Central memory CD8-positive, alpha-beta T cell (primary cell): ENCODE data around the gene ABHD16A.

ENCODE experiments used
- ATAC-seq: fragments of 150-1000 bp; cut with Tn5 transposase; replicated peaks from 2 replicates; pipeline ENCODE4 v1.10.0; 2022; ENCODE audit warnings: mild to moderate bottlenecking, moderate FRiP score, moderate number of reproducible peaks; ENCODE audit not compliant: poor library complexity, severe bottlenecking; ENCODE audit errors: extremely low read depth
- DNase-seq, 2 donors: peaks; one replicate each; pipeline ENCODE4 v3.0.0; 2021; ENCODE audit warnings: low spot score in 2 of 2
- H3K27ac Mint-ChIP-seq: one replicate; pipeline ENCODE4 v1.8.0; 2022; ENCODE audit warnings: low read depth, mild to moderate bottlenecking, moderate library complexity, mixed read lengths
- H3K27me3 Mint-ChIP-seq: one replicate; pipeline ENCODE4 v1.8.0; 2022; ENCODE audit warnings: mixed read lengths
- H3K36me3 Mint-ChIP-seq: one replicate; pipeline ENCODE4 v1.8.0; 2022; ENCODE audit warnings: mild to moderate bottlenecking, moderate library complexity, mixed read lengths; ENCODE audit not compliant: insufficient read depth
- H3K4me1 Mint-ChIP-seq: one replicate; pipeline ENCODE4 v1.8.0; 2022; ENCODE audit warnings: mixed read lengths
- H3K4me3 Mint-ChIP-seq: one replicate; pipeline ENCODE4 v1.8.0; 2022; ENCODE audit warnings: mild to moderate bottlenecking, moderate library complexity, mixed read lengths
- H3K9me3 Mint-ChIP-seq: one replicate; pipeline ENCODE4 v1.8.0; 2022; ENCODE audit warnings: mixed read lengths

The ABHD16A gene

GRCh38 chr6:31687860-31688693 lies 15.0 kb downstream of the ABHD16A start:
- DNase-seq (no peak), ATAC-seq (no peak)
- Mint-ChIP-seq H3K27me3 (no peaks in the 10 kb centered on the region), H3K27ac (peak overlapping the region; percentile 46), H3K4me1 (no peaks in the 10 kb centered on the region), H3K36me3 (peaks cover 26% of the 10 kb centered on the region), H3K4me3 (no peak overlapping the region), H3K9me3 (no peaks in the 10 kb centered on the region)

- Mint-ChIP-seq H3K27ac (no peak overlapping the region), H3K4me1 (no peaks in the 10 kb centered on the region), H3K36me3 (peaks cover 21% of the 10 kb centered on the region), H3K27me3 (no peaks in the 10 kb centered on the region), H3K4me3 (no peak overlapping the region), H3K9me3 (no peaks in the 10 kb centered on the region)
- ATAC-seq (no peak), DNase-seq (no peak)
Observed at GRCh38 chr6:31687321-31687720, 15.8 kb downstream of the ABHD16A start.

- Mint-ChIP-seq H3K27me3 (no peaks in the 10 kb centered on the region), H3K27ac (no peak overlapping the region), H3K36me3 (peaks cover 17% of the 10 kb centered on the region), H3K4me1 (peaks cover 2% of the 10 kb centered on the region), H3K4me3 (no peak overlapping the region), H3K9me3 (no peaks in the 10 kb centered on the region)
- DNase-seq (no peak), ATAC-seq (no peak)
Observed at GRCh38 chr6:31686483-31686882, 16.6 kb downstream of the ABHD16A start.

- Mint-ChIP-seq H3K4me1 (peaks cover 23% of the 10 kb centered on the region), H3K27ac (no peak overlapping the region), H3K27me3 (no peaks in the 10 kb centered on the region)
Observed at GRCh38 chr6:31683591-31683990, 19.5 kb downstream of the ABHD16A start.

GRCh38 chr6:31681135-31681671 lies 21.9 kb downstream of the ABHD16A start:
- peaks cover 23% of the 10 kb centered on the region for H3K4me1 Mint-ChIP-seq
- H3K4me3 Mint-ChIP-seq, result peak overlapping the region; percentile 88
- no peak for DNase-seq
- H3K36me3 Mint-ChIP-seq, result peaks cover 5% of the 10 kb centered on the region
- peak; percentile 49 for ATAC-seq
- H3K27me3 Mint-ChIP-seq, result no peaks in the 10 kb centered on the region
- H3K9me3 Mint-ChIP-seq, result no peaks in the 10 kb centered on the region
- peak overlapping the region; percentile 86 for H3K27ac Mint-ChIP-seq

More at GRCh38 chr6:31683591-31683990, 19.5 kb downstream of the ABHD16A start:
- ATAC-seq (no peak), DNase-seq (no peak)
- H3K36me3 Mint-ChIP-seq, result peaks cover 12% of the 10 kb centered on the region
- peak overlapping the region; percentile 36 for H3K4me3 Mint-ChIP-seq
- no peaks in the 10 kb centered on the region for H3K9me3 Mint-ChIP-seq

- H3K4me1 Mint-ChIP-seq, result peaks cover 23% of the 10 kb centered on the region
- DNase-seq (peak in 1 of 2 donors; percentile 37), ATAC-seq (peak; percentile 62)
- H3K9me3 Mint-ChIP-seq, result no peaks in the 10 kb centered on the region
- H3K36me3 Mint-ChIP-seq, result peaks cover 5% of the 10 kb centered on the region
- peak within 1 kb of the TSS; percentile 86 for H3K27ac Mint-ChIP-seq
- H3K27me3 Mint-ChIP-seq, result no peaks in the 10 kb centered on the region
- peak within 1 kb of the TSS; percentile 88 for H3K4me3 Mint-ChIP-seq
Observed at GRCh38 chr6:31680226-31681134, 22.6 kb downstream of the ABHD16A start, which contains the start of gene LY6G5C. Gene LY6G5C, minus strand, starts transcription at chr6:31681067. Its CDS starts 694 bp downstream, at chr6:31680373.

- H3K4me1 Mint-ChIP-seq, result peaks cover 23% of the 10 kb centered on the region
- no peak overlapping the region for H3K4me3 Mint-ChIP-seq
- ATAC-seq (no peak), DNase-seq (no peak)
- peaks cover 9% of the 10 kb centered on the region for H3K36me3 Mint-ChIP-seq
- H3K27me3 Mint-ChIP-seq, result no peaks in the 10 kb centered on the region
- no peak overlapping the region for H3K27ac Mint-ChIP-seq
- no peaks in the 10 kb centered on the region for H3K9me3 Mint-ChIP-seq
Observed at GRCh38 chr6:31677955-31678354, 25.2 kb downstream of the ABHD16A start.

GRCh38 chr6:31676904-31677303 lies 26.2 kb downstream of the ABHD16A start:
- no peaks in the 10 kb centered on the region for H3K9me3 Mint-ChIP-seq

GRCh38 chr6:31676322-31676903 lies 26.7 kb downstream of the ABHD16A start:
- H3K4me3 Mint-ChIP-seq, result no peak overlapping the region
- no peaks in the 10 kb centered on the region for H3K9me3 Mint-ChIP-seq
- DNase-seq (no peak), ATAC-seq (no peak)
- H3K27ac Mint-ChIP-seq, result peak overlapping the region; percentile 60
- H3K36me3 Mint-ChIP-seq, result peaks cover 13% of the 10 kb centered on the region
- peaks cover 20% of the 10 kb centered on the region for H3K4me1 Mint-ChIP-seq
- no peaks in the 10 kb centered on the region for H3K27me3 Mint-ChIP-seq

More at GRCh38 chr6:31676904-31677303, 26.2 kb downstream of the ABHD16A start:
- ATAC-seq, result no peak
- Mint-ChIP-seq H3K4me3 (no peak overlapping the region), H3K27ac (no peak overlapping the region), H3K36me3 (peaks cover 12% of the 10 kb centered on the region), H3K4me1 (peaks cover 23% of the 10 kb centered on the region), H3K27me3 (no peaks in the 10 kb centered on the region)
- no peak for DNase-seq

GRCh38 chr6:31669676-31670075 lies 33.4 kb downstream of the ABHD16A start, which contains the start of gene LY6G5B:
Gene LY6G5B, plus strand, starts transcription at chr6:31669976. Its CDS starts 975 bp downstream, at chr6:31670951.
- peaks cover 24% of the 10 kb centered on the region for H3K4me1 Mint-ChIP-seq
- no peak within 1 kb of the TSS for H3K4me3 Mint-ChIP-seq
- H3K27ac Mint-ChIP-seq, result no peak within 1 kb of the TSS
- peaks cover 41% of the 10 kb centered on the region for H3K36me3 Mint-ChIP-seq
- ATAC-seq (no peak), DNase-seq (no peak)
- H3K27me3 Mint-ChIP-seq, result no peaks in the 10 kb centered on the region
- no peaks in the 10 kb centered on the region for H3K9me3 Mint-ChIP-seq

GRCh38 chr6:31666337-31666965 lies 36.7 kb downstream of the ABHD16A start:
- H3K36me3 Mint-ChIP-seq, result peaks cover 45% of the 10 kb centered on the region
- no peaks in the 10 kb centered on the region for H3K27me3 Mint-ChIP-seq
- H3K4me3 Mint-ChIP-seq, result peak overlapping the region; percentile 96
- no peak for ATAC-seq
- DNase-seq, result no peak
- peaks cover 45% of the 10 kb centered on the region for H3K4me1 Mint-ChIP-seq
- peak overlapping the region; percentile 94 for H3K27ac Mint-ChIP-seq
- no peaks in the 10 kb centered on the region for H3K9me3 Mint-ChIP-seq
